Progenitor cell of endocrine pancreas (in vitro differentiated cells): Measurements from ENCODE around the gene DOHH. TPM values are rescaled to one million over a fixed set of nuclear protein-coding genes. Genes with fewer than 3 reads are reported as not detected.

Experiments used
- DNase-seq: peaks from one replicate; pipeline ENCODE4 v3.0.0; 2021; ENCODE audit warnings: low spot score; ENCODE audit not compliant: unreplicated experiment
- H3K27ac Mint-ChIP-seq: 2 replicates; pipeline ENCODE4 v1.8.0; 2021; ENCODE audit warnings: mild to moderate bottlenecking, moderate library complexity, mixed read lengths
- H3K27me3 Mint-ChIP-seq: 2 replicates; pipeline ENCODE4 v1.8.0; 2021; ENCODE audit warnings: mixed read lengths
- H3K36me3 Mint-ChIP-seq: 2 replicates; pipeline ENCODE4 v1.8.0; 2022; ENCODE audit warnings: mixed read lengths; ENCODE audit not compliant: insufficient read depth
- H3K4me1 Mint-ChIP-seq: 2 replicates; pipeline ENCODE4 v1.8.0; 2021; ENCODE audit warnings: low read depth, mixed read lengths
- H3K4me3 Mint-ChIP-seq: 2 replicates; pipeline ENCODE4 v1.8.0; 2021; ENCODE audit warnings: low read depth, mild to moderate bottlenecking, moderate library complexity, mixed read lengths
- H3K9me3 Mint-ChIP-seq: 2 replicates; pipeline ENCODE4 v1.8.0; 2021; ENCODE audit warnings: low read depth, mixed read lengths
- total RNA-seq: library from RNA; stranded (reverse); gene quantifications from 2 replicates; pipeline ENCODE4 v1.2.1, GENCODE V29; 2021
- TF ChIP-seq, protein P1 (sequence below): fragments of 200-600 bp; sonication (generic); IDR thresholded peaks from one replicate; pipeline ENCODE4 v1.5.0; 2021; ENCODE audit warnings: antibody characterized with exemption, mild to moderate bottlenecking; ENCODE audit not compliant: unreplicated experiment

DOHH gene
- total RNA-seq, 1 donor from 2014 or later: 9.9 TPM

DNA sequence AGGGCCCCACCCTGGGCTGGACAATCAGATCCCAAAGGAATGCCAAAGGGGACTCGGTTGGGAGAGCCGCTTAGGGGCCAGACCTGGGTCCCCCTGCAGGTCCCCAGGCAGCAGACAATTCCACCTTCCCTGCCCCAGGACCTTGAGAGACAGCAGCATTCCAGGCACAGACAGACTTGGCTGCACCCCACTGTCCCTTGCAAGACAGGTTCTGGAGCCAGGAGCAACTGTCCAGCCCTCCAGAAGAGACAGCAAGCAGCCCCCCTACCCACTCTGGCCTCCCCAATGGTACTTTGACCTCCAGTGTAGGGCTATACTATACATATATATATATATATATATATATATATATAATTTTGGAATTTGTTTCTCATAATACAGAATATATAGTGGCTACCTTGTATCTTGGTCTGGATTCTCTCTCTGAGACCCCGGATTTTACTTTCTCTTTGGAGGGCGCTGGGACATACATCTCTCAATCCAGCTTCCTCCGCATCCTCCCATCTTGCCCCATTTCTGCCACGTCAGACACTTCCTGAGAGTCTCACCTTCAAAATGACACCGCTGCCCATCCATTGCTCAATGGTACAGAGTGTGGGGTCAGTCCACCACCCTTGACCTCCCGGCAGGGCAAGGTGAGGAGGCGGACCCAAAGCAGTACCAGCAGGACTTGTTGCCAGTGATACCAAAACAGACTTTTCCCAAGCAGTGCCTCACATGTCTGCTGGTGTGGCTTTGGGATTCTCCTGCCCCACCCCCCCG lies 32.9 kb downstream of the DOHH start:
- peaks cover 52% of the 10 kb centered on the region for H3K27me3 Mint-ChIP-seq
- no peaks in the 10 kb centered on the region for H3K36me3 Mint-ChIP-seq
- TF ChIP-seq, protein P1, sequence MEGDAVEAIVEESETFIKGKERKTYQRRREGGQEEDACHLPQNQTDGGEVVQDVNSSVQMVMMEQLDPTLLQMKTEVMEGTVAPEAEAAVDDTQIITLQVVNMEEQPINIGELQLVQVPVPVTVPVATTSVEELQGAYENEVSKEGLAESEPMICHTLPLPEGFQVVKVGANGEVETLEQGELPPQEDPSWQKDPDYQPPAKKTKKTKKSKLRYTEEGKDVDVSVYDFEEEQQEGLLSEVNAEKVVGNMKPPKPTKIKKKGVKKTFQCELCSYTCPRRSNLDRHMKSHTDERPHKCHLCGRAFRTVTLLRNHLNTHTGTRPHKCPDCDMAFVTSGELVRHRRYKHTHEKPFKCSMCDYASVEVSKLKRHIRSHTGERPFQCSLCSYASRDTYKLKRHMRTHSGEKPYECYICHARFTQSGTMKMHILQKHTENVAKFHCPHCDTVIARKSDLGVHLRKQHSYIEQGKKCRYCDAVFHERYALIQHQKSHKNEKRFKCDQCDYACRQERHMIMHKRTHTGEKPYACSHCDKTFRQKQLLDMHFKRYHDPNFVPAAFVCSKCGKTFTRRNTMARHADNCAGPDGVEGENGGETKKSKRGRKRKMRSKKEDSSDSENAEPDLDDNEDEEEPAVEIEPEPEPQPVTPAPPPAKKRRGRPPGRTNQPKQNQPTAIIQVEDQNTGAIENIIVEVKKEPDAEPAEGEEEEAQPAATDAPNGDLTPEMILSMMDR: no peak
- no peak overlapping the region for H3K27ac Mint-ChIP-seq
- H3K4me3 Mint-ChIP-seq: no peak overlapping the region
- peaks cover 3% of the 10 kb centered on the region for H3K4me1 Mint-ChIP-seq
- no peak for DNase-seq
- H3K9me3 Mint-ChIP-seq: peaks cover 3% of the 10 kb centered on the region

DNA sequence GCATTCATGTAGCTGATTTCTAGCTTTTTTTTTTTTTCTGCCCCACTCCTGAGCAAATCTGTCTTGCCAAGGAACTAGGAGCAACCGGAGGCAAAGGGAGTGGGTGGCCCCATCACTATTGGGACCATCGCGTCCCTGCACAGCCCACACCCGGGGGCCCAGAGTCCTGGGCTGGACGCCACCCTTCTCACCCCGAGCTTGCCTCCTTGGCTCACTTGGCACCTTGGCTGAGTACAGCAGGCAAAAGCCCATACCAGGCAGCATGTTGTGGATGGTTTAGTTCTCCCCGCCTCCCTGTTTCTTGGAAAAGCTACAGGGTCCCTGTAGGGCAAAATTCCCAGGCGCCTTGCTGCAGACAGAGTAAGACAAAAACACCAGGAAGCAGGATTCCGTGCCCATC lies 33.8 kb downstream of the DOHH start:
- Mint-ChIP-seq H3K4me3 (no peak overlapping the region), H3K4me1 (peaks cover 3% of the 10 kb centered on the region), H3K36me3 (no peaks in the 10 kb centered on the region), H3K9me3 (peaks cover 3% of the 10 kb centered on the region), H3K27me3 (peaks cover 56% of the 10 kb centered on the region), H3K27ac (no peak overlapping the region)
- DNase-seq: no peak
- TF ChIP-seq, protein P1: no peak

DNA sequence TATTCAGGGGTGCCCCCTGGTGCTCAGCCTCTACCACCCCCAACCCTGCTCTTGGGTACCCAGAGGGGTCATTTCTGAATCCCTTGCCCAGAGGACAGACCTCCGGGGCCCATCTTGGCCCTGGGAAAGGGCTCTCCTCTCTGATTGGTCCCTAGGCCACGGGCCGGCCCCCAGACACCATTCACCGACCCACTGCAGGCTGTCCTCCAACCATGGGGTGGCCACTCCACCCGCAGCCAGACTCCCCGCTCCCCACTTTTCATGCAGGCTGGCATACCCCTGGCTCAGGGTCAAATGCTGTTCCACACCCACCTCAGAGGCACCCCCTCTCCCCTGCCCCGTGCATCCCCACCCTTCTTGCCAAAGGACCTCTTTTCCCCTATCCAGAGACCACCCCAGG lies 34.9 kb downstream of the DOHH start:
- Mint-ChIP-seq H3K36me3 (no peaks in the 10 kb centered on the region), H3K27ac (no peak overlapping the region), H3K4me1 (peaks cover 3% of the 10 kb centered on the region), H3K4me3 (no peak overlapping the region), H3K9me3 (peaks cover 3% of the 10 kb centered on the region), H3K27me3 (peaks cover 53% of the 10 kb centered on the region)
- no peak for DNase-seq
- TF ChIP-seq, protein P1: no peak

DNA sequence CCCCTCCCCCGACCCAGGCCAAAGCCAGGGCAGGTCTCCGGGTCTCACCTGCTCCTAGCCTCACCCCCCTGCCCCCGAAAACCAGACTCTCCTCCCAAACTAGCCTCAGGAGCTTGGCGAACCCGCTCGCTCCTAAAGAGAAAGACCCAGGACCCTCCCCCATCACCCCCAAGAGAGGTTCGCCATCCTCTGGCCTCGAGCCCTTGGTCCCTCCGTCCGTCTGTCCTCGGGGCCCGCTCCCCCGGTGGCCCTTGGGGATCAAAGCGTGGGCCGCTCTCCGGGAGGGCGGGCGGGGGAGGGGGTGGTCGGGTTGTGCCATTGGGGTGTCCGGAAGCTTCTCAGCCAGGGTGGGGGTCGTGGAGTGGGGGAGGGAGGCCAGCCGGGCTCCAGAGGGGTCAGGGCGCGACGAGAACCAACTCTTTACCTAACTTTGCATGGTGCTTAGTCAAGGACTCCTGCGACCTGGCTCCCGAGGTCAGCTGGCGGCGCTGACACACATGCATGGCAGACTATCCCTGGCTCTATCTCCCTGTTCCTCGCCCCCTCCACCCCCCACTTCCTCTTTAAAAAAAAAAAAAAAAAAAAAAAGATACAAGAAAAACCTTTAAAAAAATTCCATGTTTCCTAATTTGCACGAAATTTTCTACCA lies 35.8 kb downstream of the DOHH start:
- Mint-ChIP-seq H3K4me3 (no peak overlapping the region), H3K27me3 (peaks cover 49% of the 10 kb centered on the region), H3K4me1 (peaks cover 3% of the 10 kb centered on the region), H3K9me3 (peaks cover 3% of the 10 kb centered on the region), H3K36me3 (no peaks in the 10 kb centered on the region), H3K27ac (no peak overlapping the region)
- DNase-seq: no peak
- TF ChIP-seq, protein P1: no peak

DNA sequence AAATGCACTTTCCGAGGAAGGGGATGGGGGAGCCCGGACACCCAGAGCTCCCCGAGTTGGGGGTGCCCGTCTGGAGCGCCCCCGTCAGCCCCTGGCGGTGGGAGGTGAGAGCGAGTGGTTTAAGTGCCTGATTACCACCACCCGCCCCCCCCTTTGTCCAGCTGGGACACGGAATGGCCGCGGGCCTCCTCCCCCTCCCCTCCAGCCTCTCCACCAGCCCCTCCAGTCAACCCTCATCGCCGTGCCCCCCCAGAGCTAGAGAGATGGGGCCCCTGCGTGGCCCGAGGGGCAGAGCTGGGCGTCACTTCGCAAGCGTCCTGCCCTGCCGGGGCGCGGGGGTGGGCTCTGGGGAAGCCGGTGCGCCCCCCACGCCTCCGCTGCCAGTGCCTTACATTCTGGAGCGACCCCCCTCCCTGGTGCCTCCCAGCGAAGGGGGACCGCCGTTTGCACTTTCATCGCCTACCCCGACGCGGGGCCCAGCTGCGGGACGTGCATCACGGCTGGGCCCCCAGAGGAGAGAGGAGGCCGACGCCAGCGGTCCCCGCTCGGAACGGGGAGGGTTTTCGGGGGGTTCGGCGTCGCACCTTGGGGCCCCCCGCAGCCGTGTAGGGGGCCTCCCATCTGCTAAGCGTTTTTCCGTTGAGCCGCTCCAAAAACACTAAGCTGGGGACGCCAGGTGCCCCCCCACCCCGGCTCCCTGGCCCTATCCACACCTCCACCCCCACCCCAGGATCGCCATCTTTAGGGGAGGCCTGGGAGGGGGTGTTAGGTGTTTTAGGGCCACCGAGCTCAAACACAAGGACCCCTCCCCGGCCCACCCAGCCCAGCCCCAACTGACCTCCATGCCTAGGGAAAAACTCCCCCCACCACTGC lies 36.5 kb downstream of the DOHH start:
- no peak for DNase-seq

More for the DNA sequence above, 36.5 kb downstream of the DOHH start:
- peaks cover 45% of the 10 kb centered on the region for H3K27me3 Mint-ChIP-seq
- no peaks in the 10 kb centered on the region for H3K36me3 Mint-ChIP-seq
- TF ChIP-seq, protein P1: no peak
- peaks cover 3% of the 10 kb centered on the region for H3K4me1 Mint-ChIP-seq
- no peak overlapping the region for H3K4me3 Mint-ChIP-seq
- no peak overlapping the region for H3K27ac Mint-ChIP-seq
- peaks cover 3% of the 10 kb centered on the region for H3K9me3 Mint-ChIP-seq
